Liver (tissue), 3 donors: ENCODE data around the gene NXPE3.

Source experiments
- GABPA ChIP-seq, 2 donors: IDR thresholded peaks in 1 of 2; conservative IDR thresholded peaks in 1 of 2; 2 replicates each; pipeline ENCODE4 v1.6.1; 2016; ENCODE audit warnings: antibody characterized with exemption in 2 of 2, mild to moderate bottlenecking in 1 of 2, moderate library complexity in 1 of 2
- SP1 ChIP-seq: IDR thresholded peaks from 2 replicates; pipeline ENCODE4 v1.6.1; 2018; ENCODE audit warnings: antibody characterized with exemption, mild to moderate bottlenecking
- TF ChIP-seq, protein P1 (sequence below): IDR thresholded peaks from 2 replicates; pipeline ENCODE4 v1.6.1; 2016; ENCODE audit warnings: antibody characterized with exemption
- TF ChIP-seq, protein P2 (sequence below): fragments of 150-350 bp; IDR thresholded peaks from 2 replicates; pipeline ENCODE4 v1.5.1; 2017; ENCODE audit warnings: improper control_type of control experiment, low read depth, low read length; ENCODE audit not compliant: missing input control
- donor health status: healthy.
- donor health status: healthy.

DNA sequence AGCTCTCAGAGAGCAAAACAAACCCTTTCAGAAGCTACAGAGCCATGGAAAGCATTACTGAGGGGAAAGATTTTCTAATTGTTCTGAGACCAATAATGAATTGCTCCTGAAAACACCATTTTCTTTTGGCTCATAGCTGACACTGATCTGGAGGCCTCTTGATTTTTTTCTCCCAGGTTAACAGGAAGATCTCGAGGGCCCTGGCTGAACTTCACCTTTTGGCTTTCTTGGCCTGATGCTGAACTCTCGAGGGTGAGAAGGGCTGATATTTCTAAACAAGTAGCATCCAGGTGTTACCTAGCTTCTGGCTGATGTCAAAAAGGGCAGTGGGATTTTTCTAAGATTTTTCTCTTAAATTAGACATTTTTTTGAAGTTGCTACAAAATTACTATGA lies 50.4 kb downstream of the NXPE3 start:
- TF ChIP-seq, protein P1, sequence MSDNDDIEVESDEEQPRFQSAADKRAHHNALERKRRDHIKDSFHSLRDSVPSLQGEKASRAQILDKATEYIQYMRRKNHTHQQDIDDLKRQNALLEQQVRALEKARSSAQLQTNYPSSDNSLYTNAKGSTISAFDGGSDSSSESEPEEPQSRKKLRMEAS = no peak
- TF ChIP-seq, protein P2, sequence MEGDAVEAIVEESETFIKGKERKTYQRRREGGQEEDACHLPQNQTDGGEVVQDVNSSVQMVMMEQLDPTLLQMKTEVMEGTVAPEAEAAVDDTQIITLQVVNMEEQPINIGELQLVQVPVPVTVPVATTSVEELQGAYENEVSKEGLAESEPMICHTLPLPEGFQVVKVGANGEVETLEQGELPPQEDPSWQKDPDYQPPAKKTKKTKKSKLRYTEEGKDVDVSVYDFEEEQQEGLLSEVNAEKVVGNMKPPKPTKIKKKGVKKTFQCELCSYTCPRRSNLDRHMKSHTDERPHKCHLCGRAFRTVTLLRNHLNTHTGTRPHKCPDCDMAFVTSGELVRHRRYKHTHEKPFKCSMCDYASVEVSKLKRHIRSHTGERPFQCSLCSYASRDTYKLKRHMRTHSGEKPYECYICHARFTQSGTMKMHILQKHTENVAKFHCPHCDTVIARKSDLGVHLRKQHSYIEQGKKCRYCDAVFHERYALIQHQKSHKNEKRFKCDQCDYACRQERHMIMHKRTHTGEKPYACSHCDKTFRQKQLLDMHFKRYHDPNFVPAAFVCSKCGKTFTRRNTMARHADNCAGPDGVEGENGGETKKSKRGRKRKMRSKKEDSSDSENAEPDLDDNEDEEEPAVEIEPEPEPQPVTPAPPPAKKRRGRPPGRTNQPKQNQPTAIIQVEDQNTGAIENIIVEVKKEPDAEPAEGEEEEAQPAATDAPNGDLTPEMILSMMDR = no peak
- no peak for TF ChIP-seq SP1
- no peak for TF ChIP-seq GABPA (IDR thresholded peaks at IDR 0.05 in 1 of 2, conservative IDR thresholded peaks at IDR 0.05 in 1 of 2)
